Keratinocyte (primary cell): ENCODE measurements around the gene NRP1. TPM values are rescaled to one million over a fixed set of nuclear protein-coding genes. Genes with fewer than 3 reads are reported as not detected.

Experiments
- DNase-seq: peaks from one replicate; pipeline ENCODE4 v3.0.0-alpha.2; 2011; ENCODE audit warnings: low read depth, missing footprints, low spot score
- FAIRE-seq: peaks from 2 replicates; lab custom pipeline; 2011; peaks lifted over from hg19 to GRCh38; lab: Jason Lieb, UNC
- H2AFZ ChIP-seq: 2 replicates; pipeline ENCODE4 v1.6.0; 2012; ENCODE audit warnings: low read length, control low read depth, inconsistent platforms; ENCODE audit not compliant: control insufficient read depth
- H3K27ac ChIP-seq: 2 replicates; pipeline ENCODE4 v1.5.1; 2011; ENCODE audit warnings: low read length; ENCODE audit not compliant: control insufficient read depth, insufficient read depth
- H3K27me3 ChIP-seq: 3 replicates; pipeline ENCODE4 v1.6.0; 2011; ENCODE audit warnings: low read length; ENCODE audit not compliant: control insufficient read depth, insufficient read depth; ENCODE audit errors: extremely low read depth
- H3K36me3 ChIP-seq, 2 experiments: 2 replicates in 1 of 2; 3 replicates in 1 of 2; pipeline ENCODE4 v1.5.1; 2011; ENCODE audit warnings: low read length in 2 of 2, mild to moderate bottlenecking in 1 of 2; ENCODE audit not compliant: control insufficient read depth in 2 of 2, insufficient read depth in 2 of 2; ENCODE audit errors: extremely low read depth in 1 of 2
- H3K4me1 ChIP-seq: 3 replicates; pipeline ENCODE4 v1.5.1; 2011; ENCODE audit warnings: low read length; ENCODE audit not compliant: control insufficient read depth, insufficient read depth; ENCODE audit errors: extremely low read depth
- H3K4me2 ChIP-seq: 3 replicates; pipeline ENCODE4 v1.6.0; 2011; ENCODE audit warnings: low read depth, low read length; ENCODE audit not compliant: control insufficient read depth, insufficient read depth; ENCODE audit errors: extremely low read depth
- H3K4me3 ChIP-seq, 3 experiments: fragments of 200-600 bp in 1 of 3; sonication (generic) in 1 of 3; 2 replicates in 2 of 3; 3 replicates in 1 of 3; pipeline ENCODE4 v1.5.1; 2011 to 2016; ENCODE audit warnings: low read length in 3 of 3, mild to moderate bottlenecking in 3 of 3, control low read depth in 2 of 3, inconsistent platforms in 1 of 3, low read depth in 1 of 3, mixed read lengths in 1 of 3, mixed run types in 1 of 3, moderate library complexity in 1 of 3; ENCODE audit not compliant: control insufficient read depth in 2 of 3, insufficient read depth in 2 of 3; ENCODE audit errors: extremely low read depth in 1 of 3
- H3K79me2 ChIP-seq: 2 replicates; pipeline ENCODE4 v1.6.0; 2012; ENCODE audit warnings: low read length; ENCODE audit not compliant: control insufficient read depth, insufficient read depth
- H3K9ac ChIP-seq: 3 replicates; pipeline ENCODE4 v1.6.0; 2011; ENCODE audit warnings: low read length; ENCODE audit not compliant: control insufficient read depth, insufficient read depth; ENCODE audit errors: extremely low read depth
- H3K9me1 ChIP-seq: 3 replicates; pipeline ENCODE4 v1.6.0; 2011; ENCODE audit warnings: low read length; ENCODE audit not compliant: control insufficient read depth, insufficient read depth; ENCODE audit errors: extremely low read depth
- H3K9me3 ChIP-seq: 2 replicates; pipeline ENCODE4 v1.5.1; 2012; ENCODE audit warnings: low read depth, low read length; ENCODE audit not compliant: control insufficient read depth
- H4K20me1 ChIP-seq: 3 replicates; pipeline ENCODE4 v1.6.0; 2011; ENCODE audit warnings: low read length; ENCODE audit not compliant: control insufficient read depth, insufficient read depth; ENCODE audit errors: extremely low read depth
- EZH2 ChIP-seq: IDR thresholded peaks from one replicate; pipeline ENCODE4 v1.6.1; 2012; ENCODE audit warnings: inconsistent platforms, mild to moderate bottlenecking, low read length, moderate library complexity
- dilution Hi-C: fragments of 300-500 bp; cut with MboI; formaldehyde crosslinking; loops from one replicate; pipeline ENCODE4 v1.7.0; 2020; ENCODE audit warnings: low sequenced_read_pairs; ENCODE audit not compliant: extremely low pct_ligation_motif_present
- polyA plus RNA-seq, 5 experiments: library from polyadenylated mRNA; depleted of rRNA in 3 of 5; stranded (reverse) in 3 of 5; stranded (forward) in 1 of 5; unstranded in 1 of 5; fragments of >200 nt; gene quantifications; 1 replicate in 1 of 5; 2 replicates in 3 of 5; 3 replicates in 1 of 5; pipeline versions ENCODE4 v1.2.1 to v1.2.3, GENCODE V29; 2011 to 2012; ENCODE audit warnings: missing spikeins in 2 of 5, low read depth in 1 of 5, low replicate concordance in 1 of 5
- TF ChIP-seq, protein P1 (sequence below), 3 experiments: IDR thresholded peaks in 1 of 3; conservative IDR thresholded peaks in 1 of 3; optimal IDR thresholded peaks in 1 of 3; 2 replicates in 2 of 3; 3 replicates in 1 of 3; pipeline versions ENCODE3 to v1.5.1; 2011; ENCODE audit warnings: low read length in 3 of 3, mild to moderate bottlenecking in 3 of 3, moderate library complexity in 2 of 3, control low read depth in 1 of 3, inconsistent platforms in 1 of 3; ENCODE audit not compliant: insufficient read depth in 2 of 3; ENCODE audit errors: extremely low read depth in 1 of 3

NRP1 gene
- polyA plus RNA-seq, 1 donor (not counting 4 experiments of a cell fraction or from before 2014, with no cell fraction given), result 36.2 TPM

DNA sequence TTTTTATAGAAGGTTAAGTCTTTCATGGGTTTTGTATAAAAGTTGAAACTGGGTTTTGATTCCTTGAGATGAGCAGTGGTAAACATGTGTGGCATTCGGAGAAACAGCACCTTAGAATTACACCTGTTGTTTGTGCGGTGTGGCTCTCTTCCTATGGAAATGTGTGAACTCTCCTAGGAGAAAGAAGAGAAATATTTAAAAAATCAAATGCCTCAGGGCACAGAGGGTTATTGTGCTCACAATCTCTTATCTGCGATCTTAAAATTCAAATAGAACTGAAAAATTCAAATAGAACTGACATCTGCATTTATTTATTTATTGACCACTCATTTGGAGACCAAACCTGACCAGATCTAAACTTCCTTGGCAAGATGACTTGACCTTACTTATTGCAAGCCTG is 18.1 kb upstream of the NRP1 start:
- H3K79me2 ChIP-seq, result no peaks in the 10 kb centered on the region
- H3K9ac ChIP-seq, result no peak overlapping the region
- dilution Hi-C loops, result no loop called here
- H3K4me3 ChIP-seq, result no peak overlapping the region
- no peak for FAIRE-seq
- H4K20me1 ChIP-seq, result no peaks in the 10 kb centered on the region
- no peaks in the 10 kb centered on the region for H3K36me3 ChIP-seq
- no peak overlapping the region for H3K4me2 ChIP-seq
- H3K9me3 ChIP-seq, result no peaks in the 10 kb centered on the region
- no peaks in the 10 kb centered on the region for H3K9me1 ChIP-seq
- no peaks in the 10 kb centered on the region for H3K27me3 ChIP-seq
- TF ChIP-seq, protein P1, sequence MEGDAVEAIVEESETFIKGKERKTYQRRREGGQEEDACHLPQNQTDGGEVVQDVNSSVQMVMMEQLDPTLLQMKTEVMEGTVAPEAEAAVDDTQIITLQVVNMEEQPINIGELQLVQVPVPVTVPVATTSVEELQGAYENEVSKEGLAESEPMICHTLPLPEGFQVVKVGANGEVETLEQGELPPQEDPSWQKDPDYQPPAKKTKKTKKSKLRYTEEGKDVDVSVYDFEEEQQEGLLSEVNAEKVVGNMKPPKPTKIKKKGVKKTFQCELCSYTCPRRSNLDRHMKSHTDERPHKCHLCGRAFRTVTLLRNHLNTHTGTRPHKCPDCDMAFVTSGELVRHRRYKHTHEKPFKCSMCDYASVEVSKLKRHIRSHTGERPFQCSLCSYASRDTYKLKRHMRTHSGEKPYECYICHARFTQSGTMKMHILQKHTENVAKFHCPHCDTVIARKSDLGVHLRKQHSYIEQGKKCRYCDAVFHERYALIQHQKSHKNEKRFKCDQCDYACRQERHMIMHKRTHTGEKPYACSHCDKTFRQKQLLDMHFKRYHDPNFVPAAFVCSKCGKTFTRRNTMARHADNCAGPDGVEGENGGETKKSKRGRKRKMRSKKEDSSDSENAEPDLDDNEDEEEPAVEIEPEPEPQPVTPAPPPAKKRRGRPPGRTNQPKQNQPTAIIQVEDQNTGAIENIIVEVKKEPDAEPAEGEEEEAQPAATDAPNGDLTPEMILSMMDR (optimal IDR thresholded peaks at IDR 0.05 in 1 of 3, IDR thresholded peaks at IDR 0.05 in 1 of 3, conservative IDR thresholded peaks at IDR 0.05 in 1 of 3; ENCODE audit: extremely low read depth in 1 of 3, insufficient read depth in 2 of 3, low read length in 3 of 3), result no peak
- TF ChIP-seq EZH2, result no peak
- no peak overlapping the region for H3K27ac ChIP-seq
- no peak overlapping the region for H2AFZ ChIP-seq
- peaks cover 25% of the 10 kb centered on the region for H3K4me1 ChIP-seq
- DNase-seq, result no peak

DNA sequence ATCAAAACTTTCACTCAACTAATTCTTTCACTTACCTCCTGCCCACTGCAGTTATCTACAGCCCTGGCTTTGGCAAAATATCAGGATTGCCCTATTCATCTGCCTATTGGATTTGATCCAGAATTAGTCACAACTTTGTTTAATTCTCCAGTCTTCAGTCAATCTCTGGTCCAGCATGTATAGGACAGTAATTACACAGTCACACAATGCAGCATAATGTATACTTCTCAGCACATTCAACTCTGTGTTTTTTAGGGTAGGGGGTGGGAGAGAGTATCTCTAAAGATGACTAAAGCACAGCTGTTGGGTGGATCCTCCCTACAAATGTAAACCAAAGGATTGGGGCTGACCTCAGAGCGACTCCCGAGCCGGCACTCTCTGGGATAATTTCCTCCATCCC is 17.7 kb upstream of the NRP1 start:
- Histone ChIP-seq H3K9me3 (no peaks in the 10 kb centered on the region), H3K79me2 (no peaks in the 10 kb centered on the region), H3K9me1 (no peaks in the 10 kb centered on the region), H3K9ac (no peak overlapping the region), H3K36me3 (no peaks in the 10 kb centered on the region), H3K27me3 (no peaks in the 10 kb centered on the region), H3K4me2 (no peak overlapping the region), H3K4me1 (peaks cover 25% of the 10 kb centered on the region), H3K4me3 (no peak overlapping the region), H4K20me1 (no peaks in the 10 kb centered on the region), H2AFZ (no peak overlapping the region), H3K27ac (no peak overlapping the region)
- TF ChIP-seq, protein P1 (optimal IDR thresholded peaks at IDR 0.05 in 1 of 3, IDR thresholded peaks at IDR 0.05 in 1 of 3, conservative IDR thresholded peaks at IDR 0.05 in 1 of 3; ENCODE audit: extremely low read depth in 1 of 3, insufficient read depth in 2 of 3, low read length in 3 of 3), result no peak
- TF ChIP-seq EZH2, result no peak
- peak; percentile 41 for DNase-seq
- dilution Hi-C loops, result no loop called here
- peak; percentile 89 for FAIRE-seq
